ENCODE measurements around the gene UTP4. TPM values are rescaled to one million over a fixed set of nuclear protein-coding genes. Genes with fewer than 3 reads are reported as not detected.

Gene UTP4
- total and polyA plus RNA-seq, 4 experiments from 2014 or later = 36.9 to 96.5 (median 50.9) TPM

DNA sequence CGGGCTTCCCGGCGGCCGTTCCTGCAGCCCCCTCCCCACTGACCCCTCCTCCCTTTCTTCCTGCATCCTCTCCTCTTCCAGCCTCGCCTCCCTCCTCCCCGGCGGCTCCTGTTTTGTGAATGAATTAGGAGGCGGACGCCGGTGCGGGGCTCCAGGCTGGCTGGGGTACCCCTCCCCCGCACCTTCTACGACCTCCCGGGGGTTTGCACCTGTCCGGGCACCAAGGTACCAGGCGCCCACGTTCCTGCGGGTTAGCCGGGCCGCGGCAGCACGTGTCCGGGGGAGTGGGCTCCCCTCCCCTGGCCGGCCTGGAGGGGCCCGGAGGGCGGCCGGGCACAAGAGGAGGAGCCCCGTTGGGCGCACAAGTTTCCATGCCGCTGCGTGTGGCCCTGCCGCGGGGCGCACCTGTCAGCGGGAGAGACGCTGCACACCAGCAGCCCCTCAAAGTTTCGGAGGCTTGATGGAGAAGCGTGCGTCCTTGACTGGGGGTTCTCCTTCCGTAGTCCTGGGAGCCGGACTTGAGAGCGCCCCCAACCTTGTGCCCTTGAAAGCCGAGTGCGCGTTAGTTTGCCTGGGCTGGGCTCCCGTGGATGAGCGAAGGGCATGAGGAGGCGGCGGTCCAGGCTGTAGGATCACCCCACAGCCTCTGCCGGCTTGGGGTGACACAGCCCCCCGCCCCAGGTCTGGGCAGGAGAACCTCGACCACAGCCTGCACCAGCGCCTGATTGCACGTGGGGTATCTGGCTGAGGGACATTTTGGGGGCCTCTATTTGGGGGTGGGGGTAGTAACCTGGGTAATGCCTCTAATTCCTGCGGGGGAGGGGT lies 25.7 kb upstream of the UTP4 start:
- no peaks in the 10 kb centered on the region for H3K9me3 Mint-ChIP-seq
- Histone ChIP-seq H3K4me3 (ENCODE audit: low read length in 2 of 2) (no peak overlapping the region), H3K27ac (ENCODE audit: low read depth, low read length) (no peak overlapping the region), H3K9me3 (ENCODE audit: control insufficient read depth in 1 of 2, low read length in 2 of 2) (no peaks in the 10 kb centered on the region), H3K27me3 (ENCODE audit: insufficient read depth, low read length) (peaks cover 15% of the 10 kb centered on the region), H3K4me1 (ENCODE audit: insufficient read depth, low read length) (peaks cover 15% of the 10 kb centered on the region), H3K36me3 (ENCODE audit: insufficient read depth, low read length) (no peaks in the 10 kb centered on the region)
- peak overlapping the region; percentile 50 to 79 (median 75) for H3K4me3 Mint-ChIP-seq
- H3K27me3 Mint-ChIP-seq = peaks cover 18 to 28% of the 10 kb centered on the region in 2 donors
- H3K27ac Mint-ChIP-seq = peak overlapping the region in 1 of 7 donors; percentile 55
- no peak for DNase-seq
- H3K4me1 Mint-ChIP-seq = peaks cover 5 to 21% (median 14%) of the 10 kb centered on the region in 4 donors
- ChIA-PET POLR2A (ENCODE audit: partially characterized antibody) (interaction anchor here (0.8 kb wide), 1 partner anchor 24 kb away, joined by 3 read pairs; no protein-coding TSS in a partner anchor), CTCF (ENCODE audit: partially characterized antibody) (no interaction called here)
- intact Hi-C loops (cut with micrococcal nuclease) = no loop called here
- H3K36me3 Mint-ChIP-seq = peaks cover 19 to 21% of the 10 kb centered on the region in 2 donors

DNA sequence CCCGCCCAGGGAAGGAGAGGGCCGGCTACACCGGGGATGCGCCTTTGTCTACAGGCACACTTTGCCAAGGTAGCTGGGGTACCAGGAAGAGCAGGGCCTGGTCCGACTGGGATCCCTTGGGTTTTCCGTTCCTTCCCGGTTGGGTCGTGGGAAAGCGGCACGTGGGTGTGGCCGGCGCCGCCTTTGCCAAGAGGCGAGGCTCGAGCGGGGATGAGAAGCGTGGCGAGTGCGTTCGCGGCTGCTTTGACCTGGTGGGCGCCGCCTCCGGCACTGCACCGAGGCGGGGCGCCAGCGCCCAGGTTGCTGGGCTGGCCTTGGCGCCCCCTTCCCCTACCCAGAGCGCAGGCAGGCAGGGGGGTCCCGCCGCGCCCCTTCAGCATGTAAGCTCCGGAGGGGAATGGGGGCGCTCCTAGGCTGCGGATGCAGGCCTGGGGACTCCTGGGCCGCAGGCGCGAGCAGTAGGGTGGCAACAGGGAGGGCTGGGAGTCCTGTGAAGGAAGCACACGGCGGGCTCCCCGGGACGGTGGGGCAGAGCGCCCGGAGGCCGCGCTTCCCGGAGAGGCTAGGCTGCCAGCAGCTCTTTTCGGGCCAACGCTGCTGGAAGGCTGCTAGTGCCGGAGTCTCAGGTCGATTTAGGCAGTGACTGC lies 25.0 kb upstream of the UTP4 start:
- H3K4me1 Mint-ChIP-seq = peaks cover 5 to 21% (median 14%) of the 10 kb centered on the region in 4 donors
- H3K27me3 Mint-ChIP-seq = peaks cover 18 to 28% of the 10 kb centered on the region in 2 donors
- intact Hi-C loops (cut with micrococcal nuclease) = no loop called here
- H3K36me3 Mint-ChIP-seq = peaks cover 21 to 24% of the 10 kb centered on the region in 2 donors
- ChIA-PET CTCF (ENCODE audit: partially characterized antibody) (interaction anchor here (1.2 kb wide), 1 partner anchor 10 kb away, joined by 3 read pairs; no protein-coding TSS in a partner anchor), POLR2A (ENCODE audit: partially characterized antibody) (no interaction called here)
- Histone ChIP-seq H3K4me1 (ENCODE audit: insufficient read depth, low read length) (peaks cover 15% of the 10 kb centered on the region), H3K27ac (ENCODE audit: low read depth, low read length) (no peak overlapping the region), H3K4me3 (ENCODE audit: low read length in 2 of 2) (no peak overlapping the region), H3K36me3 (ENCODE audit: insufficient read depth, low read length) (no peaks in the 10 kb centered on the region), H3K27me3 (ENCODE audit: insufficient read depth, low read length) (peaks cover 15% of the 10 kb centered on the region), H3K9me3 (ENCODE audit: control insufficient read depth in 1 of 2, low read length in 2 of 2) (no peaks in the 10 kb centered on the region)
- no peaks in the 10 kb centered on the region for H3K9me3 Mint-ChIP-seq
- H3K27ac Mint-ChIP-seq = peak overlapping the region in 1 of 7 donors; percentile 55
- DNase-seq = no peak
- H3K4me3 Mint-ChIP-seq = peak overlapping the region; percentile 50 to 79 (median 75)

DNA sequence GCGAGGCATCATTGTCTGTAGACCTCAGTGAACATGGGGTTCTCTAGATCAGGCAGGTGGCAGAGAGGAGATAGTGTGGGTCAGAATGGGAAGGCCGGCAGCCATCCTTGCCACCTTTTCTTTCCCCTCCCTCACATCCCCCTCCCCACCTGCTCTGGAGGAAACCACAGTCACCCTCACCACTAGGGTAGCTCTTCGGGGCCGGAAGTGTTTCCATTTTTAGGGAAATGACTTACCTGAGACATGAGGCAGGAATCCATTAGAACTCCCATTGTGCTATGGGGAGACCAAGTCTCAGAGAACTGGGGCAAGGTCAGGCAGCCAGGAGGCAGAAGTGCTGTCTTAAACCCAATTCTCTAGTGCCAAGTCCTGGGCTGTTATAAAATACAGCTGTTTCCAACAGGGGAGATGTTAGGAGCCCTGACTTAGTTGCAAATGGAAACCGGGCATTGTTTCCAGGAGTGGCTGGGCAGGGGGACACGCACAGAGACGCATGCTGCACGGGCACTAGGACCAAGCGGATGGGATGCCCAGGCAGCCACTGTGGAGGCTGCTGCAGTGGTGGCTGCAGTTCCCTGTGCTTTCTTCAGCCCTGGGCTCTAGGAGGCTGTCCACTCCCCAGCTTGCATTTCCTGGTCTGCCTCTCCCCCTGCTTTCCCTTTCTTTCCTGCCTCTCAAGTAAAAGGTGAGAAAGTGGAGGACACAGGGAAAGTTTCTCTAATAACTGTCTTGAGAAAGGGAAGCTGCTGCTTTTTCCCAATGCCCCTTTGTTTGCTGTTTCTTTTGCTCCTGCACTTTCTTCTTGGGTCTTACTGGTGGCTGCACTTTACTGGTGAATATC lies 24.2 kb upstream of the UTP4 start:
- DNase-seq = no peak
- CTCF ChIA-PET (ENCODE audit: partially characterized antibody) = interaction anchor here (1.2 to 1.4 kb wide), 2 partner anchors 9 to 15 kb away, joined by 3 to 7 read pairs; no protein-coding TSS in a partner anchor
- H3K4me1 ChIP-seq (ENCODE audit: insufficient read depth, low read length) = peaks cover 19% of the 10 kb centered on the region
- H3K9me3 ChIP-seq (ENCODE audit: control insufficient read depth in 1 of 2, low read length in 2 of 2) = no peaks in the 10 kb centered on the region
- intact Hi-C loops (cut with micrococcal nuclease) = no loop called here
- Mint-ChIP-seq H3K4me3 (peak overlapping the region in 5 of 8 donors; percentile 25 to 60 (median 39)), H3K27me3 (peaks cover 16 to 25% of the 10 kb centered on the region in 2 donors), H3K9me3 (no peaks in the 10 kb centered on the region), H3K36me3 (peaks cover 21 to 26% of the 10 kb centered on the region in 2 donors), H3K27ac (no peak overlapping the region), H3K4me1 (peaks cover 5 to 26% (median 15%) of the 10 kb centered on the region in 4 donors)
- H3K36me3 ChIP-seq (ENCODE audit: insufficient read depth, low read length) = no peaks in the 10 kb centered on the region
- H3K27ac ChIP-seq (ENCODE audit: low read depth, low read length) = no peak overlapping the region
- H3K27me3 ChIP-seq (ENCODE audit: insufficient read depth, low read length) = peaks cover 15% of the 10 kb centered on the region
- no peak overlapping the region for H3K4me3 ChIP-seq (ENCODE audit: low read length in 2 of 2)
- POLR2A ChIA-PET (ENCODE audit: partially characterized antibody) = interaction anchor here (0.8 kb wide), 2 partner anchors 90 to 587 kb away, joined by 3 read pairs; no protein-coding TSS in a partner anchor

DNA sequence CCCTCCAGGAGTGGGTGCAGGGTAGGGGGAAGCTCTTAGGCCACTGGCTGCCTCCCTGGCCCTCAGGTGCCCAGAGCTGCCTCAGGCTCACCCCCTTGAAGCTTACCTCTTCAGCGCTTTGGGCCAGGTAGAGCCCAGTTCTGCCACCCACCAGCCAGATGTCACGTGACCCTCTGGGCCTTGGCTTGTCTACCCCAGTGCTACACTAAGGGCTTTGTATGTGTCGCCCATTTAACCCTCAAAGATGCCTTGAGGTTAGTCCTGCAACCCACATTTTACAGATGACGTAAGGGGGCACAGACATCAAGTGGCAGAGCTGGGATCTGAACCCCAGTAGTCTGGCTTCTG lies 23.6 kb upstream of the UTP4 start:
- CTCF ChIA-PET (ENCODE audit: partially characterized antibody) = interaction anchor here (1.2 to 1.4 kb wide), 2 partner anchors 9 to 15 kb away, joined by 3 to 7 read pairs; no protein-coding TSS in a partner anchor
- Mint-ChIP-seq H3K36me3 (peaks cover 25 to 31% of the 10 kb centered on the region in 2 donors), H3K4me3 (peak overlapping the region in 2 of 8 donors; percentile 31 to 39), H3K27me3 (peaks cover 16 to 22% of the 10 kb centered on the region in 2 donors), H3K4me1 (peaks cover 5 to 27% (median 15%) of the 10 kb centered on the region in 4 donors), H3K27ac (no peak overlapping the region), H3K9me3 (no peaks in the 10 kb centered on the region)
- peaks cover 19% of the 10 kb centered on the region for H3K4me1 ChIP-seq (ENCODE audit: insufficient read depth, low read length)
- POLR2A ChIA-PET (ENCODE audit: partially characterized antibody) = interaction anchor here (0.8 kb wide), 2 partner anchors 90 to 588 kb away, joined by 3 read pairs; no protein-coding TSS in a partner anchor
- DNase-seq = no peak
- no peak overlapping the region for H3K27ac ChIP-seq (ENCODE audit: low read depth, low read length)
- no peak overlapping the region for H3K4me3 ChIP-seq (ENCODE audit: low read length in 2 of 2)
- peaks cover under 1% of the 10 kb centered on the region for H3K36me3 ChIP-seq (ENCODE audit: insufficient read depth, low read length)
- H3K9me3 ChIP-seq (ENCODE audit: control insufficient read depth in 1 of 2, low read length in 2 of 2) = no peaks in the 10 kb centered on the region
- peaks cover 15% of the 10 kb centered on the region for H3K27me3 ChIP-seq (ENCODE audit: insufficient read depth, low read length)
- intact Hi-C loops (cut with micrococcal nuclease) = no loop called here

DNA sequence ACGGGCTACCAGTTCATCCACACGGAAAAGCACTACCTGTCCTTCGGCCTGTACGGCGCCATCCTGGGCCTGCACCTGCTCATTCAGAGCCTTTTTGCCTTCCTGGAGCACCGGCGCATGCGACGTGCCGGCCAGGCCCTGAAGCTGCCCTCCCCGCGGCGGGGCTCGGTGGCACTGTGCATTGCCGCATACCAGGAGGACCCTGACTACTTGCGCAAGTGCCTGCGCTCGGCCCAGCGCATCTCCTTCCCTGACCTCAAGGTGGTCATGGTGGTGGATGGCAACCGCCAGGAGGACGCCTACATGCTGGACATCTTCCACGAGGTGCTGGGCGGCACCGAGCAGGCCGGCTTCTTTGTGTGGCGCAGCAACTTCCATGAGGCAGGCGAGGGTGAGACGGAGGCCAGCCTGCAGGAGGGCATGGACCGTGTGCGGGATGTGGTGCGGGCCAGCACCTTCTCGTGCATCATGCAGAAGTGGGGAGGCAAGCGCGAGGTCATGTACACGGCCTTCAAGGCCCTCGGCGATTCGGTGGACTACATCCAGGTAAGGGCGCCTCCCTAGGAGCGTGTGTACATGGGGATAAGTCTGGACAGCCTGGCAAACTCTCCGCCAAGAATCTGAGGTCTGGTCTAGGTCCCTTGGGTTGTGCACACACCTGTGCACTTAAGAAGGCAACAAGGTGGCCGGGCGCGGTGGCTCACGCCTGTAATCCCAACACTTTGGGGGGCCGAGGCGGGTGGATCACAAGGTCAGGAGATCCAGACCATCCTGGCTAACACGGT lies 22.8 kb upstream of the UTP4 start:
- Histone ChIP-seq H3K27me3 (ENCODE audit: insufficient read depth, low read length) (peaks cover 15% of the 10 kb centered on the region), H3K4me3 (ENCODE audit: low read length in 2 of 2) (no peak overlapping the region), H3K36me3 (ENCODE audit: insufficient read depth, low read length) (peaks cover 8% of the 10 kb centered on the region), H3K9me3 (ENCODE audit: control insufficient read depth in 1 of 2, low read length in 2 of 2) (no peaks in the 10 kb centered on the region), H3K27ac (ENCODE audit: low read depth, low read length) (no peak overlapping the region), H3K4me1 (ENCODE audit: insufficient read depth, low read length) (peaks cover 19% of the 10 kb centered on the region)
- H3K36me3 Mint-ChIP-seq = peaks cover 30 to 35% of the 10 kb centered on the region in 2 donors
- ChIA-PET POLR2A (ENCODE audit: partially characterized antibody) (no interaction called here), CTCF (ENCODE audit: partially characterized antibody) (interaction anchor here (1.4 to 6.8 kb wide), 2 partner anchors 13 to 14 kb away, joined by 7 to 54 read pairs; no protein-coding TSS in a partner anchor)
- H3K4me3 Mint-ChIP-seq = peak overlapping the region in 2 of 8 donors; percentile 22 to 25
- H3K9me3 Mint-ChIP-seq = no peaks in the 10 kb centered on the region
- H3K4me1 Mint-ChIP-seq = peaks cover 5 to 27% (median 15%) of the 10 kb centered on the region in 4 donors
- intact Hi-C loops (cut with micrococcal nuclease) = no loop called here
- peaks cover 14 to 21% of the 10 kb centered on the region in 2 donors for H3K27me3 Mint-ChIP-seq
- DNase-seq = no peak
- H3K27ac Mint-ChIP-seq = no peak overlapping the region

DNA sequence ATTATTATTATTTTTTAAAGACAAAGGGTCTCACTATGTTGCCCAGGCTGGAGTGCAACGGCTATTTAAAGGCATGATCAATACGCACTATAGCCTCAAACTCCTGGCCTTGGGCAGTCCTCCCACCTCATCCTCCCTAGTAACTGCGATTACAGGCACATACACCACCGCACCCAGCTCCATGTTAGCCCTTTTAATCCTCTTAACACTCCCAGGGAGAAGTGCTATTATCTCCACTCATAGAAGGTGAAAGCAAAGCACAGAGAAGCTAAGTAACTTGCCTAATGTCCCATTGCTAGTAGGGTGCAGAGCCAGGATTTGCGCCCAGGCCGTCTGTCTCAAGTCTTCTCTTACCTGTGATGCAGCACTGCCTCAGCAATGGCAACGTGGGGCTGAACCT lies 22.0 kb upstream of the UTP4 start:
- H3K4me1 ChIP-seq (ENCODE audit: insufficient read depth, low read length) = peaks cover 19% of the 10 kb centered on the region
- H3K9me3 Mint-ChIP-seq = no peaks in the 10 kb centered on the region
- peaks cover 12% of the 10 kb centered on the region for H3K27me3 ChIP-seq (ENCODE audit: insufficient read depth, low read length)
- no peak overlapping the region for H3K4me3 ChIP-seq (ENCODE audit: low read length in 2 of 2)
- no peak overlapping the region for H3K27ac Mint-ChIP-seq
- H3K36me3 ChIP-seq (ENCODE audit: insufficient read depth, low read length) = peaks cover 16% of the 10 kb centered on the region
- no peaks in the 10 kb centered on the region for H3K9me3 ChIP-seq (ENCODE audit: control insufficient read depth in 1 of 2, low read length in 2 of 2)
- H3K27me3 Mint-ChIP-seq = peaks cover 10 to 17% of the 10 kb centered on the region in 2 donors
- ChIA-PET POLR2A (ENCODE audit: partially characterized antibody) (no interaction called here), CTCF (ENCODE audit: partially characterized antibody) (interaction anchor here (6.8 kb wide), 1 partner anchor 13 kb away, joined by 54 read pairs; no protein-coding TSS in a partner anchor)
- peak overlapping the region in 1 of 8 donors; percentile 61 for H3K4me3 Mint-ChIP-seq
- H3K36me3 Mint-ChIP-seq = peaks cover 35 to 43% of the 10 kb centered on the region in 2 donors
- no peak for DNase-seq
- intact Hi-C loops (cut with micrococcal nuclease) = no loop called here
- H3K4me1 Mint-ChIP-seq = peaks cover 2 to 24% (median 12%) of the 10 kb centered on the region in 4 donors
- H3K27ac ChIP-seq (ENCODE audit: low read depth, low read length) = no peak overlapping the region
